GM19324 (cell line): ENCODE measurements around the gene FOXP1.

Source experiments
- ATAC-seq: cut with Tn5 transposase; IDR thresholded peaks from one replicate; pipeline ENCODE4 v1.9.1; 2021; ENCODE audit warnings: mild to moderate bottlenecking, moderate library complexity; ENCODE audit not compliant: unreplicated experiment, low FRiP score

Gene FOXP1

GRCh38 chr3:71299160-71299559 is 284.4 kb downstream of the FOXP1 start:
- no peak for ATAC-seq

GRCh38 chr3:71294919-71295318 is 288.6 kb downstream of the FOXP1 start:
- ATAC-seq: no peak

- ATAC-seq: no peak
These were observed 293.2 kb downstream of the FOXP1 start for GRCh38 chr3:71290301-71290700.

- no peak for ATAC-seq
These were observed 295.1 kb downstream of the FOXP1 start for GRCh38 chr3:71288269-71288930.

GRCh38 chr3:71285086-71285485 is 298.4 kb downstream of the FOXP1 start:
- ATAC-seq: no peak

- ATAC-seq: no peak
These were observed 300.6 kb downstream of the FOXP1 start for GRCh38 chr3:71282976-71283375.

GRCh38 chr3:71281280-71281679 is 302.2 kb downstream of the FOXP1 start:
- no peak for ATAC-seq

GRCh38 chr3:71277341-71277740 is 306.2 kb downstream of the FOXP1 start:
- ATAC-seq: no peak

GRCh38 chr3:71276531-71276930 is 307.0 kb downstream of the FOXP1 start:
- no peak for ATAC-seq

- no peak for ATAC-seq
These were observed 310.1 kb downstream of the FOXP1 start for GRCh38 chr3:71273453-71273852.

- no peak for ATAC-seq
These were observed 311.9 kb downstream of the FOXP1 start for GRCh38 chr3:71271596-71271995.

GRCh38 chr3:71269906-71270305 is 313.6 kb downstream of the FOXP1 start:
- ATAC-seq: no peak

GRCh38 chr3:71268462-71268999 is 315.0 kb downstream of the FOXP1 start:
- no peak for ATAC-seq

- ATAC-seq: no peak
These were observed 316.7 kb downstream of the FOXP1 start for GRCh38 chr3:71266875-71267274.

- ATAC-seq: no peak
These were observed 318.1 kb downstream of the FOXP1 start for GRCh38 chr3:71265365-71265915.

GRCh38 chr3:71264840-71265239 is 318.7 kb downstream of the FOXP1 start:
- ATAC-seq: no peak

- ATAC-seq: no peak
These were observed 320.9 kb downstream of the FOXP1 start for GRCh38 chr3:71262364-71263265.

GRCh38 chr3:71260782-71261181 is 322.7 kb downstream of the FOXP1 start:
- ATAC-seq: no peak

- ATAC-seq: no peak
These were observed 325.0 kb downstream of the FOXP1 start for GRCh38 chr3:71258526-71258925.

GRCh38 chr3:71258116-71258515 is 325.4 kb downstream of the FOXP1 start:
- no peak for ATAC-seq

GRCh38 chr3:71255498-71255897 is 328.0 kb downstream of the FOXP1 start:
- no peak for ATAC-seq
